Kidney capillary endothelial cell (primary cell): Measurements from ENCODE around the gene BBS1.
"Not testable (repeated sequence)": the region's sequence is repeated elsewhere in the genome, so short reads cannot be mapped to it uniquely, and the experiment has no call there.

Experiments
- DNase-seq: peaks from one replicate; pipeline ENCODE4 v3.0.0-alpha.2; 2018; ENCODE audit warnings: low spot score

The BBS1 gene

GRCh38 chr11:66570850-66571180 lies 60.4 kb downstream of the BBS1 start:
- no peak for DNase-seq

DNA sequence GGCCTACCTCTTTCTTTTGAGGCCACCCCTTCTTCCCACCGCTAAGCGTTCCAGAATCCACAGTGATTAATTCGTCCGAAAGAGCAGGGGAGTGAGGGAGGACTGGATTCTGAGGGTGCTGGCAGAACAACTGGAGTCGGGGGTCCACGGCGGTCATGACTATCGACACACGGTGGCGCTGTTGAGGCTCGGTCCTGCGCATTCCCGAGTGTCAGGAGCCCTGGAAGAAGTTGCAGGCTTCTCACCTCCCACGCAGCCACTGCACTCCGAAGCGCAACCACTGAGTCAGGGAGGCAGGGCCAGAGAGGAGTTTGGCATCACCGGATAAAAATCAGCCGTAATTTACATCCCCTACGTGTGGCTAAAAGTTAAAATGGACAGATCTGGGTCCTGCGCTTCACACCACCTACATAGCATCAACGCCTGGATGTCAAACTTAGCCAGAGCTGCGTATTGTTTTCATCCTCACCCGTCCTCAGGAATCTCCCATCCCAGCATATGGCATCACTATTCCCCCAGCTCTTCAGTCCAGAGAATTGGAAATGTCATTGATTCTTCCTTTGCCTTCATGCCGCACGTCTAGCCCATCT lies 68.7 kb downstream of the BBS1 start:
- peak; percentile 51 for DNase-seq

GRCh38 chr11:66580803-66581202 lies 70.4 kb downstream of the BBS1 start:
- DNase-seq, result no peak

DNA sequence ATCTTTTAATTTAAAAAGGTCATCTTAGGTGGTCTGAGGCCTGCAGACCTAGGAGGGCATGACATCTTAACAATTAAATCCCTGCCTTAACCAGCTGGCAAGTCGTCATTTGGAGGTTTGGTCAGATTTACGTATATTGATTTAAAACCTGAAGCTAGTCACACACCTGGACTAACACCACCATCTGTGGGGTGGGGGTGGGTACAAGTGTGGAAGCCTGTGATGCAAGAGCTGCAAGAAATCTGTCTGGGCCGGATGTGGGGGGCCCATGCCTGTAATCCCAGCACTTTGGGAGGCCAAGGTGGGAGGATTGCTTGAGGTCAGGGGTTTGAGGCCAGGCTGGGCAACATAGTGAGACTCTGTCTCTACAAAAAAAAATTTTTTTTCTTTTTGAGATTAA lies 70.8 kb downstream of the BBS1 start:
- no peak for DNase-seq

GRCh38 chr11:66582565-66583147 lies 72.2 kb downstream of the BBS1 start:
- DNase-seq, result not testable (repeated sequence)
